GM21515 (cell line): Measurements from ENCODE around the gene HSFX4.
"Not testable (repeated sequence)": the region's sequence is repeated elsewhere in the genome, so short reads cannot be mapped to it uniquely, and the experiment has no call there.

ENCODE experiments used
- ATAC-seq: cut with Tn5 transposase; IDR thresholded peaks from one replicate; pipeline ENCODE4 v1.9.1; 2021; ENCODE audit not compliant: unreplicated experiment

HSFX4 gene

GRCh38 chrX:149929400-149929799, at the start of gene HSFX4:
TSS of gene HSFX4 (plus strand) at chrX:149929573. CDS start at chrX:149929645, 72 bp downstream.
- ATAC-seq: not testable (repeated sequence)

- ATAC-seq: no peak
These were observed 48.2 kb upstream of the HSFX4 start, which contains the start of gene MAGEA8 for GRCh38 chrX:149881081-149881711. TSS of gene MAGEA8 (plus strand) at chrX:149881183. CDS start at chrX:149884273, 3,090 bp downstream.

GRCh38 chrX:149890828-149891227, 38.5 kb upstream of the HSFX4 start:
- not testable (repeated sequence) for ATAC-seq

- no peak for ATAC-seq
These were observed 30.8 kb upstream of the HSFX4 start for GRCh38 chrX:149898554-149898953.

- ATAC-seq: peak; percentile 75
These were observed 25.3 kb upstream of the HSFX4 start for GRCh38 chrX:149903889-149904748.

GRCh38 chrX:149908308-149908707, 21.1 kb upstream of the HSFX4 start:
- ATAC-seq: peak; percentile 46

- ATAC-seq: no peak
These were observed 20.6 kb upstream of the HSFX4 start for GRCh38 chrX:149908727-149909126.

- no peak for ATAC-seq
These were observed 19.8 kb upstream of the HSFX4 start for GRCh38 chrX:149909324-149910177.

GRCh38 chrX:149910178-149910695, 19.1 kb upstream of the HSFX4 start:
- no peak for ATAC-seq

- ATAC-seq: peak; percentile 74
These were observed 12.5 kb upstream of the HSFX4 start for GRCh38 chrX:149916745-149917392.

GRCh38 chrX:149923836-149924235, 5.5 kb upstream of the HSFX4 start:
- ATAC-seq: not testable (repeated sequence)

GRCh38 chrX:149924434-149924833, 4.9 kb upstream of the HSFX4 start:
- not testable (repeated sequence) for ATAC-seq

- not testable (repeated sequence) for ATAC-seq
These were observed 2.0 kb upstream of the HSFX4 start for GRCh38 chrX:149927245-149927963.

GRCh38 chrX:149927964-149928258, 1.5 kb upstream of the HSFX4 start:
- ATAC-seq: not testable (repeated sequence)

- ATAC-seq: not testable (repeated sequence)
These were observed 738 bp upstream of the HSFX4 start for GRCh38 chrX:149928635-149929034.

- ATAC-seq: not testable (repeated sequence)
These were observed 2.0 kb downstream of the HSFX4 start for GRCh38 chrX:149931355-149931754.

- not testable (repeated sequence) for ATAC-seq
These were observed 2.8 kb downstream of the HSFX4 start for GRCh38 chrX:149932150-149932549.

GRCh38 chrX:149932970-149933369, 3.6 kb downstream of the HSFX4 start:
- ATAC-seq: not testable (repeated sequence)

- ATAC-seq: not testable (repeated sequence)
These were observed 4.2 kb downstream of the HSFX4 start for GRCh38 chrX:149933547-149933946.

GRCh38 chrX:149937328-149937727, 8.0 kb downstream of the HSFX4 start:
- not testable (repeated sequence) for ATAC-seq
